Measurements from ENCODE around the gene IRS2. TPM values are rescaled to one million over a fixed set of nuclear protein-coding genes. Genes with fewer than 3 reads are reported as not detected.

The IRS2 gene
- total RNA-seq, 1 donor from 2014 or later = 3.9 TPM

DNA sequence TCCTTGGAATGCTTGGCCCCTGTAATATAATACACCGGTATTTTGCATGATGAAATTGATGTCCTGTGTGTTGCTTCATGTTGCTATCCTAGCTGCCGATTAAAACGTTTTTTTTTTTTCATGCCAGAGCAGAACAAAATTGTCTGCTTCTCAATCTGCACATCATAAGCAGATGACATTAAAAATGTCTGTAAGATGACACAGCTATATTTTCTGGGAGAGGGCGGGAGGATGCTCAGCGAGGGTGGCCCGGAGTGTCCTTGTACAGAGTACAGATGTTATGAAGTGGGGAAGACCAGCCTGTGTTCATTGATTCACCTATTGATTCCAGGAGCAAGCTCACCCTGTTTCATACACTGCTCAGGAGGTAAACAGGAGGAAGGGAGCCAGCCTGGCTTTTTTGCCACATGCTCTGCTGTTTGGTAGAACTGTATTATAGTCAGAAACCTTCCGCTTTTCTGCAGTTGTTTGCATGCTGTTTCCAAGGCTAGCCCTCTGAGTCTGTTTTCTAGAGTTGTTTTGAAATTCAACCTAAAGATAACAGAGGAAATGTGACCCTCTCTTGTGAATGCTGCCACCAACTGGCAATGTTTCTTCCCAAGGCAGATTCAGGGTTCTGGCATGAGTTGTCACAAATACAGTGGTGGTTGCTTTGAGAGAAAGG, 4.7 kb upstream of the IRS2 start:
- no peaks in the 10 kb centered on the region for H3K9me3 Mint-ChIP-seq
- H3K27me3 Mint-ChIP-seq (ENCODE audit: insufficient read depth) = peaks cover 30% of the 10 kb centered on the region
- no peak overlapping the region for H3K4me3 Mint-ChIP-seq
- intact Hi-C loops (cut with micrococcal nuclease) = loop anchor here (1.0 to 5.0 kb wide), 3 partner anchors 179 to 830 kb away; no protein-coding TSS in a partner anchor
- no peaks in the 10 kb centered on the region for H3K36me3 Mint-ChIP-seq (ENCODE audit: low read depth)
- no peak overlapping the region for H3K27ac Mint-ChIP-seq
- peaks cover 12% of the 10 kb centered on the region for H3K4me1 Mint-ChIP-seq (ENCODE audit: low read depth)
- no peak for DNase-seq (ENCODE audit: low spot score)

GRCh38 chr13:109790086-109790485, 3.7 kb upstream of the IRS2 start:
- H3K27ac Mint-ChIP-seq = no peak overlapping the region
- peaks cover 12% of the 10 kb centered on the region for H3K4me1 Mint-ChIP-seq (ENCODE audit: low read depth)
- no peaks in the 10 kb centered on the region for H3K9me3 Mint-ChIP-seq
- intact Hi-C loops (cut with micrococcal nuclease) = loop anchor here (5.0 kb wide), 1 partner anchor 178 kb away; no protein-coding TSS in a partner anchor
- no peak for DNase-seq (ENCODE audit: low spot score)
- no peaks in the 10 kb centered on the region for H3K36me3 Mint-ChIP-seq (ENCODE audit: low read depth)
- H3K4me3 Mint-ChIP-seq = no peak overlapping the region
- peaks cover 30% of the 10 kb centered on the region for H3K27me3 Mint-ChIP-seq (ENCODE audit: insufficient read depth)

- DNase-seq (ENCODE audit: low spot score) = no peak
- no peak overlapping the region for H3K4me3 Mint-ChIP-seq
Measured at GRCh38 chr13:109789262-109789661, 2.9 kb upstream of the IRS2 start.

GRCh38 chr13:109788372-109789111, 2.2 kb upstream of the IRS2 start:
- DNase-seq (ENCODE audit: low spot score) = no peak
- Mint-ChIP-seq H3K4me3 (peak overlapping the region; percentile 9), H3K4me1 (ENCODE audit: low read depth) (peaks cover 12% of the 10 kb centered on the region), H3K36me3 (ENCODE audit: low read depth) (no peaks in the 10 kb centered on the region), H3K27ac (no peak overlapping the region), H3K27me3 (ENCODE audit: insufficient read depth) (peaks cover 29% of the 10 kb centered on the region), H3K9me3 (no peaks in the 10 kb centered on the region)
- intact Hi-C loops (cut with micrococcal nuclease) = loop anchor here (5.0 to 10.0 kb wide), 3 partner anchors 216 to 1521 kb away; partner anchors contain the start of genes NAXD and TNFSF13B

More at GRCh38 chr13:109789262-109789661, 2.9 kb upstream of the IRS2 start:
- Mint-ChIP-seq H3K9me3 (no peaks in the 10 kb centered on the region), H3K36me3 (ENCODE audit: low read depth) (no peaks in the 10 kb centered on the region), H3K27me3 (ENCODE audit: insufficient read depth) (peaks cover 29% of the 10 kb centered on the region), H3K27ac (no peak overlapping the region), H3K4me1 (ENCODE audit: low read depth) (peaks cover 12% of the 10 kb centered on the region)
- intact Hi-C loops (cut with micrococcal nuclease) = loop anchor here (5.0 to 10.0 kb wide), 3 partner anchors 217 to 1522 kb away; partner anchors contain the start of genes NAXD and TNFSF13B

DNA sequence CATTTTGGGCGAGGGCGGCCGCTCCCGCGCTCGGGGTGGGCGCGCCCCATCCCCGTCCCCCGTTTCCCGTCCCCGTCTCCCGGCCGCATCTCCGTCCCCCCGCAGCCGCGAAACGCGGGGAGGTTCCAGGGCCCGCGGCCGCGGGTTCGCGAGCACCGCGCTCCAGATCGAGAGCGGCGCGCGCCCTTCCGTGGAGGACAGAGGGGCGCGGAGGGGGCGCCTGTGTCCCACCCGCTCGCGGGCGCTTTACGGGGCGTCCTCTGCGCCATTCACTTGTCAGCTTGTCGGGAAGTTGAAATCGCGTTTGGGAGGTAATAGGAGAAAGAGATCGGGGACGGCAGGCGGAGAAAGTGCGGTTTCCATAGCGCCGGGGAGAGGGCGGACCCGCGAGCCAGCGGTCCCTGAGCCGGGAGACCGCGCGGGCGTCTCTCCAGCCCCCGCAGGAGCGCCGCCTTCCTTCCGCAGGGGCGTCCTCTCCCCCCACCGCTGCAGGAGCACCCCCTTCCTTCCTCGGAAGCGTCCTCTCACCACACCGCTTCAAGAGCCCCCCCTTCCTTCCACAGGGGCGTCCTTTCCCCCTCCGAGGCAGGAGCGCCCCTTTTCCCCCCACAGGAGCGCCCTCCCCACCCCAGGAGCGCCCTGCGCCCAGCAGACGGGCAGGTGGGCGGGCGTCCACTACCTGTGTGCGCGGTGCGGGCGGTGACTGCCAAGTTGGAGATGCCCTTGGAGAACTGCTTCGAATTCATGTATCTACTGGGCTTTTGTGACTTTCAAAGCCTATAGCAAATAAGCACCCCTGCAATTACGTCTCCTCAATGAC, 962 bp upstream of the IRS2 start:
- intact Hi-C loops (cut with micrococcal nuclease) = loop anchor here (2.0 to 10.0 kb wide), 7 partner anchors 215 to 1520 kb away; partner anchors contain the start of genes NAXD and TNFSF13B
- Mint-ChIP-seq H3K9me3 (no peaks in the 10 kb centered on the region), H3K27ac (peak overlapping the region; percentile 65), H3K4me1 (ENCODE audit: low read depth) (peaks cover 12% of the 10 kb centered on the region), H3K36me3 (ENCODE audit: low read depth) (peaks cover 1% of the 10 kb centered on the region), H3K4me3 (peak overlapping the region; percentile 78), H3K27me3 (ENCODE audit: insufficient read depth) (peaks cover 29% of the 10 kb centered on the region)
- peak; percentile 20 for DNase-seq (ENCODE audit: low spot score)

DNA sequence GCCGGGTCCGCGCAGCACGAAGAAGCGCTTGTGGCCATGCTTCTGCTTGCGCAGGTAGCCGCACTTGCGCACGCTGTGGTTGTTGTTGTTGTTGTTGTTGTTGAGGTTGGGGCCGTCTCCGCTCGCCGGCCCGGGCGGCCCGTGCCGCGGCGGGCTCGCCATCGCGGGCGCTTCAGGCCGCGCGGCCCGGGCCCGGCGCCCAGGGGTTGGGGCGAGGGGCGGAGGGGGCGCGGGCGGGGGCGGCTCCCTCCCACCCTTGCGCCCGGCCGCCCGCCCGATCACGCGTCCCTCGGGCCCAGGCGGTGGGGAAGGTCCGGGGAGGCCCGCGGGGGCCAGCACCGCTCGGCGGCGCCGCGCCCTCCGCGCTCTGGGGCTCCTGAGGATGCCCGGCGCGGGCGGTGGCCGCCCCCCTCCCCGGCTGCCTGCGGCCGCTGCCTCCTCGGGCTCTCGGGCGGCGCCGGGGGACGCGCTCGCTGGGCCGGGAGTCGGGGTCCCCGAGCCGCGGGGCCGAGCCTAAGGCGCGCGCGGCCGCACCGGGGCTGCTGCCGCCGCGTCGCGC, 412 bp downstream of the IRS2 start:
- peak; percentile 20 for DNase-seq (ENCODE audit: low spot score)
- Mint-ChIP-seq H3K4me1 (ENCODE audit: low read depth) (peaks cover 14% of the 10 kb centered on the region), H3K27me3 (ENCODE audit: insufficient read depth) (peaks cover 23% of the 10 kb centered on the region), H3K9me3 (no peaks in the 10 kb centered on the region), H3K36me3 (ENCODE audit: low read depth) (peaks cover 2% of the 10 kb centered on the region), H3K4me3 (no peak overlapping the region), H3K27ac (no peak overlapping the region)
- intact Hi-C loops (cut with micrococcal nuclease) = loop anchor here (1.0 to 10.0 kb wide), 8 partner anchors 214 to 1568 kb away; partner anchors contain the start of genes ABHD13, NAXD and TNFSF13B

DNA sequence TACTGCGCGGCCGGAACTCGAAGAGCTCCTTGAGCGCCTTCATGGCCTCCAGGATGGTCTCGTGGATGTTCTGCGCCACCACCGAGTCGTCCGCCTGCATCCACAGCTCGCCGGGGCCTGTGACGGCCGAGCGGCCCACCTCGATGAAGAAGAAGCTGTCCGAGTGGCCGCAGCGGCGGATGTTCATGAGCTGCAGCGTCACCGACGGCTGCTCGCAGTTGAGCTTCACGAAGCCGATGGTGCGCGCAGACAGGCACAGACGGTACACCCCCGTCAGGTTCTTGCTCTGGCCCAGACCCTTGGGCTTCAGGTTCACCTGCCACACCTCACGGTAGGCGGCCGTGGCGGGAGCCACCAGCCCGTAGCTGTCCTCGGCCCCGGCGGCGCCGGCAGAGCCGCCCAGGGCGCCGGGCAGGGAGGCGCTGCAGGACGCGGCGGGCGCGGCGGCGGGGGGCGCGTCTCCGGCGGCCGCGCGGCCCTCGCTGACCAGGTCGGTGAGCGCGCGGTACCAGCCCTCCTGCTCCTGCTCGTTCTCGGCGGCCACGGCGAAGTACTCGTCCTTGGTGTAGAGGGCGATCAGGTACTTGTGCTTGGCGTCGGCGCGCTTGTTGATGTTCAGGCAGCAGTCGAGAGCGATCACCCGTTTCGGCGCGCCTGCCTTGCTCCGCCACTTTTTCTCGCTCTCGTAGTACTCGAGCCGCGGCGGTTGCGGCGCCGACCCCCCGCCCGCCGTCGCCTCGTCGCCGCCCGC, 1.1 kb downstream of the IRS2 start:
- Mint-ChIP-seq H3K4me1 (ENCODE audit: low read depth) (peaks cover 21% of the 10 kb centered on the region), H3K27ac (peak overlapping the region; percentile 7), H3K4me3 (peak overlapping the region; percentile 39), H3K36me3 (ENCODE audit: low read depth) (peaks cover 7% of the 10 kb centered on the region), H3K27me3 (ENCODE audit: insufficient read depth) (peaks cover 19% of the 10 kb centered on the region), H3K9me3 (no peaks in the 10 kb centered on the region)
- intact Hi-C loops (cut with micrococcal nuclease) = loop anchor here (5.0 to 10.0 kb wide), 3 partner anchors 213 to 1518 kb away; partner anchors contain the start of genes NAXD and TNFSF13B
- DNase-seq (ENCODE audit: low spot score) = no peak

DNA sequence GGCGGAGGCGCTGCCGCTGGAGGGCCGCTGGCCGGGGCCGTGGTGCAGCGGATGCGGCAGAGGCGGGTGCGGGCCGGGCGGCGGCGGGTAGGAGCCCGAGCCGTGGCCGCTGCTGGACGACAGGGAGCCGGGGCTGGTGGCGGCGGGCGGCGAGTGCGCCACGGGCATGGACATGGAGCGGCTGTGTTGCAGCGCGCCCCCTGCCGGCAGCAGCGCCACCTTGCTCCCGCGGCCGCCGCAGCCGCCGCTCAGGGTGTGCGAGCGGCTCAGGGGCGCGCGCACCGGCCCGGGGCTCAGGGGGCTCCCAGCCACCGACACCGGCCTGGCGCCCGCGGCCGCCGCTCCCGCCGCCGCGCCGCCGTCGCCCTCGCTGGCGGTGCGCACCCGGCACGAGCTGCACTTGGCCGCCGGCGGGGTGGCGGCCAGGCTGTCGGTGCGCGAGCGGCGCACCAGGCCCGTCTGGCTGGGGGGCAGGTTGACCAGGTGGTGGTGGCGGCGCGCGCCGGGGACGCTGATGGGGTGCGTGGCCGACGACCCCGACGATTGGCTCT, 1.7 kb downstream of the IRS2 start:
- peak; percentile 54 for DNase-seq (ENCODE audit: low spot score)
- Mint-ChIP-seq H3K4me3 (peak overlapping the region; percentile 39), H3K4me1 (ENCODE audit: low read depth) (peaks cover 27% of the 10 kb centered on the region), H3K27ac (peak overlapping the region; percentile 7), H3K9me3 (no peaks in the 10 kb centered on the region), H3K27me3 (ENCODE audit: insufficient read depth) (peaks cover 13% of the 10 kb centered on the region), H3K36me3 (ENCODE audit: low read depth) (peaks cover 7% of the 10 kb centered on the region)
- intact Hi-C loops (cut with micrococcal nuclease) = loop anchor here (1.0 to 10.0 kb wide), 4 partner anchors 212 to 1517 kb away; partner anchors contain the start of genes NAXD and TNFSF13B

GRCh38 chr13:109783815-109784589, 2.4 kb downstream of the IRS2 start:
- H3K36me3 Mint-ChIP-seq (ENCODE audit: low read depth) = peaks cover 7% of the 10 kb centered on the region
- H3K4me3 Mint-ChIP-seq = no peak overlapping the region
- DNase-seq (ENCODE audit: low spot score) = no peak
- H3K9me3 Mint-ChIP-seq = no peaks in the 10 kb centered on the region
- H3K4me1 Mint-ChIP-seq (ENCODE audit: low read depth) = peaks cover 30% of the 10 kb centered on the region
- intact Hi-C loops (cut with micrococcal nuclease) = loop anchor here (1.0 to 10.0 kb wide), 2 partner anchors 823 to 831 kb away; partner anchors contain the start of gene NAXD
- H3K27ac Mint-ChIP-seq = no peak overlapping the region
- peaks cover 9% of the 10 kb centered on the region for H3K27me3 Mint-ChIP-seq (ENCODE audit: insufficient read depth)

DNA sequence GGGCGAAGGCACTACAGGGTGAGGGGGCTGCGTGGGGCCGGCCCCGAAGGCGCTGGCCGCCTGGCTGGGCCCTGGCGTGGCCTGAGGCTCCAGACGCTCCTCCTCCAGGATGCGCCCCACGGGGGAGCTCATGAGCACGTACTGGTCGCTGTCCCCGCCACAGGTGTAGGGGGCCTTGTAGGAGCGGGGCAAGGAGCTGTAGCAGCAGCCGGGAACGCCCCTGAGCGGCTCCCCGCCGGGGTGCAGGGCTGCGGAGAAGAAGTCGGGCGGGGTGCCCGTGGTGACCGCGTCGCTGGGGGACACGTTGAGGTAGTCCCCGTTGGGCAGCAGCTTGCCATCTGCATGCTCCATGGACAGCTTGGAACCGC, 3.0 kb downstream of the IRS2 start:
- peaks cover 3% of the 10 kb centered on the region for H3K27me3 Mint-ChIP-seq (ENCODE audit: insufficient read depth)
- intact Hi-C loops (cut with micrococcal nuclease) = loop anchor here (10.0 kb wide), 1 partner anchor 831 kb away; the partner anchor contains the start of gene NAXD
- H3K36me3 Mint-ChIP-seq (ENCODE audit: low read depth) = peaks cover 7% of the 10 kb centered on the region
- no peak overlapping the region for H3K27ac Mint-ChIP-seq
- no peak for DNase-seq (ENCODE audit: low spot score)
- H3K4me1 Mint-ChIP-seq (ENCODE audit: low read depth) = peaks cover 31% of the 10 kb centered on the region
- H3K9me3 Mint-ChIP-seq = no peaks in the 10 kb centered on the region
- no peak overlapping the region for H3K4me3 Mint-ChIP-seq

All from activated T-helper 1 cell treated with anti-CD3 and anti-CD28 coated beads, Interleukin-12 subunit alpha, Interleukin-12 subunit beta, Interleukin-2, Interleukin-4 antibody, amounts not matched to agents 30 ng/mL and 10 ng/mL and 1 ng/mL, durations not matched to agents 14 hours and 24 hours and 36 hours (primary cell).